HCT116 (cell line): ENCODE data around the gene FNDC5. TPM values are rescaled to one million over a fixed set of nuclear protein-coding genes. Genes with fewer than 3 reads are reported as not detected.

Experiments used
- ATAC-seq: fragments of 200-7000 bp; cut with Tn5 transposase; 2 replicates; pipeline ENCODE4 v1.9.1; 2020; ENCODE audit warnings: mild to moderate bottlenecking, moderate library complexity
- BruUV-seq: library from RNA; stranded (reverse); fragments of 400-500 nt; replicated peaks from 2 replicates; lab custom pipeline; 2021; lab: Mats Ljungman, UMichigan
- CTCF ChIA-PET: fragments of 300-600 bp; sonication (Branson Sonifier 250); formaldehyde crosslinking; loops from one replicate; lab custom pipeline; 2021; ENCODE audit warnings: antibody characterized with exemption; lab: Charles Lee
- POLR2A ChIA-PET: fragments of 300-600, 350-600 bp; sonication (Branson Sonifier 250); formaldehyde crosslinking; loops from one replicate; lab custom pipeline; 2021; ENCODE audit warnings: antibody characterized with exemption; lab: Charles Lee
- RAD21 ChIA-PET, 2 experiments: fragments of 300-600 bp; sonication (Branson Sonifier 250); formaldehyde crosslinking; loops; one replicate each; lab custom pipeline; 2023; ENCODE audit warnings: low total read pairs in 2 of 2; ENCODE audit not compliant: uncharacterized antibody in 2 of 2, unreplicated experiment in 2 of 2, low non-redundant PET in 1 of 2; lab: Charles Lee
- DNase-seq: peaks from one replicate; pipeline ENCODE4 v3.0.0-alpha.2; 2010; ENCODE audit warnings: low read depth, low spot score
- H2AFZ ChIP-seq: fragments of 200-600 bp; shearing (Covaris generic), sonication (generic); 2 replicates; pipeline ENCODE4 v1.6.1; 2017; ENCODE audit warnings: low read depth, mixed run types, mixed read lengths, antibody characterized with exemption, low read length; ENCODE audit not compliant: poor library complexity, severe bottlenecking
- H3K27ac ChIP-seq: 2 replicates; pipeline ENCODE4 v1.5.1; 2012; ENCODE audit warnings: low read depth, low read length
- H3K27me3 ChIP-seq: fragments of 200-600 bp; sonication (generic); 2 replicates; pipeline ENCODE4 v1.6.1; 2016; ENCODE audit warnings: mixed run types, low read length, mixed read lengths; ENCODE audit not compliant: insufficient read depth
- H3K36me3 ChIP-seq, 2 experiments: fragments of 200-500 bp in 1 of 2; fragments of 200-600 bp in 1 of 2; sonication (Bioruptor generic) in 1 of 2; sonication (generic) in 1 of 2; 2 replicates each; pipeline versions ENCODE4 v1.5.1 to v1.6.1; 2014 to 2016; ENCODE audit warnings: low read length in 2 of 2, inconsistent platforms in 1 of 2, mixed read lengths in 1 of 2, mixed run types in 1 of 2; ENCODE audit not compliant: insufficient read depth in 2 of 2, control insufficient read depth in 1 of 2
- H3K4me1 ChIP-seq, 2 experiments: fragments of 200-600 bp in 1 of 2; sonication (generic) in 1 of 2; 2 replicates each; pipeline versions ENCODE4 v1.5.1 to v1.6.1; 2012 to 2017; ENCODE audit warnings: low read length in 2 of 2, inconsistent platforms in 1 of 2, mild to moderate bottlenecking in 1 of 2, mixed read lengths in 1 of 2, mixed run types in 1 of 2, moderate library complexity in 1 of 2; ENCODE audit not compliant: insufficient read depth in 2 of 2, control insufficient read depth in 1 of 2
- H3K4me2 ChIP-seq: fragments of 200-600 bp; sonication (generic); 2 replicates; pipeline ENCODE4 v1.6.1; 2017; ENCODE audit warnings: mixed run types, low read length, mixed read lengths
- H3K4me3 ChIP-seq, 2 experiments: fragments of 200-600 bp in 1 of 2; sonication (generic) in 1 of 2; replicated peaks in 1 of 2; 2 replicates each; pipeline ENCODE4 v1.5.1; 2011 to 2016; ENCODE audit warnings: low read length in 2 of 2, control low read depth in 1 of 2, low read depth in 1 of 2, mild to moderate bottlenecking in 1 of 2, mixed read lengths in 1 of 2, mixed run types in 1 of 2
- H3K79me2 ChIP-seq: fragments of 200-600 bp; sonication (generic); 2 replicates; pipeline ENCODE4 v1.6.1; 2017; ENCODE audit warnings: mild to moderate bottlenecking, mixed run types, low read length, moderate library complexity, mixed read lengths; ENCODE audit not compliant: insufficient read depth
- H3K9ac ChIP-seq: fragments of 200-600 bp; sonication (generic); 2 replicates; pipeline ENCODE4 v1.6.1; 2016; ENCODE audit warnings: low read length, mixed read lengths
- H3K9me2 ChIP-seq: fragments of 200-600 bp; sonication (generic), shearing (Covaris generic); 2 replicates; pipeline ENCODE4 v1.6.1; 2017; ENCODE audit warnings: mixed run types, mild to moderate bottlenecking, moderate library complexity; ENCODE audit not compliant: insufficient read depth
- H3K9me3 ChIP-seq, 2 experiments: fragments of 200-500 bp in 1 of 2; fragments of 200-600 bp in 1 of 2; sonication (Bioruptor generic) in 1 of 2; sonication (generic) in 1 of 2; 2 replicates each; pipeline ENCODE4 v1.6.1; 2014 to 2017; ENCODE audit warnings: low read length in 2 of 2, mixed read lengths in 2 of 2, inconsistent platforms in 1 of 2, low read depth in 1 of 2, mild to moderate bottlenecking in 1 of 2, mixed run types in 1 of 2, moderate library complexity in 1 of 2; ENCODE audit not compliant: control insufficient read depth in 1 of 2, insufficient read depth in 1 of 2
- H4K20me1 ChIP-seq: fragments of 200-600 bp; sonication (generic), shearing (Covaris generic); 2 replicates; pipeline ENCODE4 v1.6.1; 2017; ENCODE audit warnings: mixed run types, mild to moderate bottlenecking, moderate library complexity; ENCODE audit not compliant: insufficient read depth
- EGR1 ChIP-seq: IDR thresholded peaks from 2 replicates; pipeline ENCODE4 v1.6.1; 2012; ENCODE audit warnings: low read depth
- EZH2phosphoT487 ChIP-seq: fragments of 200-600 bp; IDR thresholded peaks from 2 replicates; pipeline ENCODE4 v1.6.1; 2018; ENCODE audit warnings: antibody characterized with exemption, borderline replicate concordance
- RAD21 ChIP-seq: IDR thresholded peaks from 2 replicates; pipeline ENCODE4 v1.6.1; 2012; ENCODE audit warnings: low read depth, mild to moderate bottlenecking
- YY1 ChIP-seq: IDR thresholded peaks from 2 replicates; pipeline ENCODE4 v1.6.1; 2011; ENCODE audit warnings: low read length, low read depth, moderate library complexity, mild to moderate bottlenecking; ENCODE audit not compliant: insufficient replicate concordance; ENCODE audit errors: extremely low read depth
- intact Hi-C: fragments of 100-400 bp; cut with micrococcal nuclease; formaldehyde crosslinking; loops from 2 replicates; pipeline ENCODE4 v1.10.0; 2022
- total RNA-seq: library from RNA; stranded (reverse); gene quantifications from one replicate; pipeline ENCODE4 v1.2.1, GENCODE V29; 2021; ENCODE audit not compliant: unreplicated experiment
- TF ChIP-seq, protein P1 (sequence below): IDR thresholded peaks from 2 replicates; pipeline ENCODE4 v1.6.1; 2012
- TF ChIP-seq, protein P2 (sequence below): IDR thresholded peaks from 2 replicates; pipeline ENCODE4 v1.6.1; 2011; ENCODE audit warnings: mild to moderate bottlenecking, low read length, moderate library complexity; ENCODE audit not compliant: insufficient replicate concordance; ENCODE audit errors: extremely low read depth
- TF ChIP-seq, protein P3 (sequence below), 3 experiments: fragments of 200-600 bp in 1 of 3; sonication (generic) in 1 of 3; IDR thresholded peaks in 2 of 3; conservative IDR thresholded peaks in 1 of 3; 2 replicates each; pipeline ENCODE4 v1.5.1; 2012 to 2017; ENCODE audit warnings: low read depth in 2 of 3, low read length in 2 of 3, antibody characterized with exemption in 1 of 3, borderline replicate concordance in 1 of 3, control low read depth in 1 of 3, mild to moderate bottlenecking in 1 of 3, mixed read lengths in 1 of 3, mixed run types in 1 of 3, moderate library complexity in 1 of 3; ENCODE audit not compliant: insufficient read depth in 1 of 3
- TF ChIP-seq, protein P4 (sequence below): IDR thresholded peaks from 2 replicates; pipeline ENCODE4 v1.6.1; 2012

Gene FNDC5
- total RNA-seq, 1 experiment from 2014 or later: not detected

DNA sequence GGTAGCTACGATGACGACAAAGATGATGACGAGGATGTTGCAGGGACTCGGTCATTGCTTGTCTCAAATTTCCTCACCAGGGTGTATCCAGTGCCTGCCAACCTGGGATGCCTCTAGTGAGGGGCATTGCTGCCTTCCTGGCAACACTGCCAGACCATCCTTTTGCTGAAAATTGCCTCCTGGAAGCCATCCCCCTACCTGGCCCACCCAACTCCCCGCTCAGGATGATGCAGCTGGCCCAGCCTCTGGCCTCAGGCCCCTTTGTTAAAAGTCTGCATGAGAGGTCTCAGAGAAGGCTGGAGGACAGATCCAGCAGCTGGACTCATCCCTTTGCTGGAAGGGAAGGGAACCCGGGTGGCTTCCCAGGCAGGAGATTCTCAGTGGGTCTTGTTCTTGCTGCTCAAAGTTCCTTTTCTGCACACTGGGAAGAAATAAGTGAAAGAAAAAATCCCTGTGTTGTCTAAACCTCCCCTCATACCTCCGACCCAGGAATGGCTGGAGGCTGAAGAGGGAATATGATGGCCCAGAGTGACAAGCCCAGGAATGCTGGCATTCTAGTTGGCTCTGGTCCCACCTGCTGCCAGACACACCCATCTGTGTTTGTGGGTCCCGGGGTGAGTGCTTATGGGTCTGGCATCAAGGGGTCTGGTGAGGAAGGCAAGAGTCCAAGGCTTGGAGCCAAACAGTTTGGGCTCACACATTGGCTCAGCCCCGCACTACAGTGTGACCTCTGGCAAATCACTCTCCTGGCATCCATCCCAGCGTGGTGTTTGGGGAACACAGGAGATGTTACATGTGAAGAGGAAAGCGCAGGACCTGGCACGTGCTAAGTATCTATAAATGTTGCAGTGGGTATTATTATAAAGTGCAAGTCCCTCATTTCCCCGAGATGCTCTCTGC is 6.7 kb upstream of the FNDC5 start:
- intact Hi-C loops: no loop called here
- RAD21 ChIA-PET: interaction anchor here (0.6 to 0.9 kb wide), 2 partner anchors 209 to 210 kb away, joined by 3 read pairs; no protein-coding TSS in a partner anchor
- no peaks in the 10 kb centered on the region for H3K79me2 ChIP-seq
- no peak overlapping the region for H3K4me3 ChIP-seq
- POLR2A ChIA-PET: no interaction called here
- H3K9me3 ChIP-seq: no peaks in the 10 kb centered on the region
- H2AFZ ChIP-seq: no peak overlapping the region
- no peak for ATAC-seq
- no peak for TF ChIP-seq YY1
- TF ChIP-seq, protein P1, sequence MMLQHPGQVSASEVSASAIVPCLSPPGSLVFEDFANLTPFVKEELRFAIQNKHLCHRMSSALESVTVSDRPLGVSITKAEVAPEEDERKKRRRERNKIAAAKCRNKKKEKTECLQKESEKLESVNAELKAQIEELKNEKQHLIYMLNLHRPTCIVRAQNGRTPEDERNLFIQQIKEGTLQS: no peak
- TF ChIP-seq, protein P2, sequence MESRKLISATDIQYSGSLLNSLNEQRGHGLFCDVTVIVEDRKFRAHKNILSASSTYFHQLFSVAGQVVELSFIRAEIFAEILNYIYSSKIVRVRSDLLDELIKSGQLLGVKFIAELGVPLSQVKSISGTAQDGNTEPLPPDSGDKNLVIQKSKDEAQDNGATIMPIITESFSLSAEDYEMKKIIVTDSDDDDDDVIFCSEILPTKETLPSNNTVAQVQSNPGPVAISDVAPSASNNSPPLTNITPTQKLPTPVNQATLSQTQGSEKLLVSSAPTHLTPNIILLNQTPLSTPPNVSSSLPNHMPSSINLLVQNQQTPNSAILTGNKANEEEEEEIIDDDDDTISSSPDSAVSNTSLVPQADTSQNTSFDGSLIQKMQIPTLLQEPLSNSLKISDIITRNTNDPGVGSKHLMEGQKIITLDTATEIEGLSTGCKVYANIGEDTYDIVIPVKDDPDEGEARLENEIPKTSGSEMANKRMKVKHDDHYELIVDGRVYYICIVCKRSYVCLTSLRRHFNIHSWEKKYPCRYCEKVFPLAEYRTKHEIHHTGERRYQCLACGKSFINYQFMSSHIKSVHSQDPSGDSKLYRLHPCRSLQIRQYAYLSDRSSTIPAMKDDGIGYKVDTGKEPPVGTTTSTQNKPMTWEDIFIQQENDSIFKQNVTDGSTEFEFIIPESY: no peak
- no peak for TF ChIP-seq EGR1
- no peak for TF ChIP-seq EZH2phosphoT487
- TF ChIP-seq, protein P3, sequence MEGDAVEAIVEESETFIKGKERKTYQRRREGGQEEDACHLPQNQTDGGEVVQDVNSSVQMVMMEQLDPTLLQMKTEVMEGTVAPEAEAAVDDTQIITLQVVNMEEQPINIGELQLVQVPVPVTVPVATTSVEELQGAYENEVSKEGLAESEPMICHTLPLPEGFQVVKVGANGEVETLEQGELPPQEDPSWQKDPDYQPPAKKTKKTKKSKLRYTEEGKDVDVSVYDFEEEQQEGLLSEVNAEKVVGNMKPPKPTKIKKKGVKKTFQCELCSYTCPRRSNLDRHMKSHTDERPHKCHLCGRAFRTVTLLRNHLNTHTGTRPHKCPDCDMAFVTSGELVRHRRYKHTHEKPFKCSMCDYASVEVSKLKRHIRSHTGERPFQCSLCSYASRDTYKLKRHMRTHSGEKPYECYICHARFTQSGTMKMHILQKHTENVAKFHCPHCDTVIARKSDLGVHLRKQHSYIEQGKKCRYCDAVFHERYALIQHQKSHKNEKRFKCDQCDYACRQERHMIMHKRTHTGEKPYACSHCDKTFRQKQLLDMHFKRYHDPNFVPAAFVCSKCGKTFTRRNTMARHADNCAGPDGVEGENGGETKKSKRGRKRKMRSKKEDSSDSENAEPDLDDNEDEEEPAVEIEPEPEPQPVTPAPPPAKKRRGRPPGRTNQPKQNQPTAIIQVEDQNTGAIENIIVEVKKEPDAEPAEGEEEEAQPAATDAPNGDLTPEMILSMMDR (IDR thresholded peaks at IDR 0.05 in 2 of 3, conservative IDR thresholded peaks at IDR 0.05 in 1 of 3; ENCODE audit: borderline replicate concordance in 1 of 3, insufficient read depth in 1 of 3, low read depth in 2 of 3, low read length in 2 of 3): no peak
- no peak for TF ChIP-seq RAD21
- TF ChIP-seq, protein P4, sequence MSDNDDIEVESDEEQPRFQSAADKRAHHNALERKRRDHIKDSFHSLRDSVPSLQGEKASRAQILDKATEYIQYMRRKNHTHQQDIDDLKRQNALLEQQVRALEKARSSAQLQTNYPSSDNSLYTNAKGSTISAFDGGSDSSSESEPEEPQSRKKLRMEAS: no peak
- TF ChIP-seq, all 23 proteins: peak for 0
- H3K27me3 ChIP-seq: no peaks in the 10 kb centered on the region
- no peak overlapping the region for H3K4me2 ChIP-seq
- no peaks in the 10 kb centered on the region for H3K36me3 ChIP-seq
- CTCF ChIA-PET: interaction anchor here (1.0 to 3.2 kb wide), 10 partner anchors 11 to 209 kb away, joined by 3 to 27 read pairs (median 4); no protein-coding TSS in a partner anchor
- H3K27ac ChIP-seq: no peak overlapping the region
- no peak overlapping the region for H3K9ac ChIP-seq
- H3K9me2 ChIP-seq: no peaks in the 10 kb centered on the region
- BruUV-seq: no TSS peak
- H4K20me1 ChIP-seq: no peaks in the 10 kb centered on the region
- no peak for DNase-seq
- H3K4me1 ChIP-seq: peaks cover 2 to 16% of the 10 kb centered on the region in 2 experiments; a peak in 3 of 4 replicates
